VCaP (cell line): Measurements from ENCODE around the gene SAMD13.

Experiments used
- H3K27ac ChIP-seq: fragments of 450-650 bp; 2 replicates; pipeline ENCODE4 v1.5.1; 2017
- TF ChIP-seq, protein P1 (sequence below): fragments of 450-650 bp; conservative IDR thresholded peaks from 2 replicates; pipeline ENCODE4 v1.5.1; 2017; ENCODE audit warnings: mild to moderate bottlenecking, moderate library complexity

The SAMD13 gene

DNA sequence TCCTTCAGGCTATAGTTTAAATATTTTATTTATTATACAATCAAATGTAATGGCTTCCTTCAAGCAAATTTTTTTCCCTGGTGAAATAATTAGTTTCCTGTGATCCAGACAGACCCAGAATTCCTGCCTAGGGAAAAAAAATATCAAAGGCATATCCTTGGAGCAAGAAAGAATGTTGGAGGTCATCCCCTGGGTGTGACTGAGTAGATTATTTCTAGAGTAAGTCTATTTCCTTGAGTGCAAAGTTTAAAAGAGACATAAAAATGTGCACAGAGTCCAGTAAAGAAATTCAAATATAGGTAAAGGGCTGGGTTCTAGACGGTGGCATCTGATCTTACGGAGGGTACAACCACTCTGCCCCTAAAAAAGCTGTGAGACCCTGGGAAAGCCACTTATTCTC, 32.2 kb upstream of the SAMD13 start:
- TF ChIP-seq, protein P1, sequence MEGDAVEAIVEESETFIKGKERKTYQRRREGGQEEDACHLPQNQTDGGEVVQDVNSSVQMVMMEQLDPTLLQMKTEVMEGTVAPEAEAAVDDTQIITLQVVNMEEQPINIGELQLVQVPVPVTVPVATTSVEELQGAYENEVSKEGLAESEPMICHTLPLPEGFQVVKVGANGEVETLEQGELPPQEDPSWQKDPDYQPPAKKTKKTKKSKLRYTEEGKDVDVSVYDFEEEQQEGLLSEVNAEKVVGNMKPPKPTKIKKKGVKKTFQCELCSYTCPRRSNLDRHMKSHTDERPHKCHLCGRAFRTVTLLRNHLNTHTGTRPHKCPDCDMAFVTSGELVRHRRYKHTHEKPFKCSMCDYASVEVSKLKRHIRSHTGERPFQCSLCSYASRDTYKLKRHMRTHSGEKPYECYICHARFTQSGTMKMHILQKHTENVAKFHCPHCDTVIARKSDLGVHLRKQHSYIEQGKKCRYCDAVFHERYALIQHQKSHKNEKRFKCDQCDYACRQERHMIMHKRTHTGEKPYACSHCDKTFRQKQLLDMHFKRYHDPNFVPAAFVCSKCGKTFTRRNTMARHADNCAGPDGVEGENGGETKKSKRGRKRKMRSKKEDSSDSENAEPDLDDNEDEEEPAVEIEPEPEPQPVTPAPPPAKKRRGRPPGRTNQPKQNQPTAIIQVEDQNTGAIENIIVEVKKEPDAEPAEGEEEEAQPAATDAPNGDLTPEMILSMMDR = no peak
- no peak overlapping the region for H3K27ac ChIP-seq

- H3K27ac ChIP-seq = peak overlapping the region; percentile 87
- TF ChIP-seq, protein P1 = no peak
These were observed 29.9 kb upstream of the SAMD13 start for GRCh38 chr1:84271441-84272151.

DNA sequence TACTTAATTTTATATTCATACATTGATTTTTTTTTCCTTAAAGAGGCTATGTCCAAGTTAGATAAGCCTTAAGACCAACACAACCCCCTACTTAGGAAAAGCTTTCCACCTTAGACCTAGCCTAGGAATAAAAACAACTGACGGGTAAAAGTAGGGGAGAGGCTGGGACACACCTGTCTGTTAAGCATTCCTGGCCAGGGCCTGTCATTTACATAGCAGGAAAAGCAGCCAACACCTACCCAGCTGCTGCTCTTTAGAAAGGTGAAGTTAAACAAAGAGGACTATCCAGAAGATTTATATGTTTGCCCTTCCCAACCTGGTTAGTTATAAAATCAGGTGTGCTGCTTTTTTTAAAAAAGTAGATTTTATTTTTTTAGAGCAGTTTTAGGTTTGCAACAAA, 29.1 kb upstream of the SAMD13 start:
- TF ChIP-seq, protein P1 = no peak
- peak overlapping the region; percentile 87 for H3K27ac ChIP-seq

DNA sequence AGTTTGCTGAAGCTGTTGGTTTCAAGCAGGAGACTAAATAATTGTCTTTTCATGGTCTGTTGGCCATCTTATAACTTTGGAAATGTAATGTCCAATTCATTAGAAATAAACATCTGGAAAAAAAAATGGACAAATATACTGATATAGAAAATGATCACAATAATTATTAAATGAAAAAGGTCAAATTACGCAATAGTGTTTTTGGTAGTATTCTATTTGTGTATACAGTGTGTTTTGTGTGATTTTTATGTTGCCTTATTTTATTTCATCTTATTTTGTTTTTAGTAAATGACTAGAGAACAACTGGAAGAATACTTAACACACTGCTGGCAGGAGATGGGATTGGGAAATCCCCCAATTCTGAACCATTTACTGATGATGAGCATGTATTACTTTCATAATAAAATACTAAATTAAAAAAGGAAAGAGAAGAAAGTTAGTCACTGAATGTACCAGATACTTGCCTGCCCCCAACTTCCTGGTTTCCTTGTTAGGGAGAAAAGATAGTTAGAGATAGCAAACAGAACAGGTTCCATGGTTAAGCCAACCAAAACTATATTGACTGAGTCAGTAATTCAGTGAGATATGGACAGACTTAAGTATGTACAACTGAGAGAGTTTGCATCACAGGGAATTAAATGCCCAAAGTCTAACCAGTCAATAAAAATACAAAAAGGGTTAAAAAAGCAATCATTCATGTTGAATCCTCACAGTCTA, 24.0 kb upstream of the SAMD13 start:
- TF ChIP-seq, protein P1 = no peak

GRCh38 chr1:84278905-84279304, 22.6 kb upstream of the SAMD13 start:
- H3K27ac ChIP-seq = no peak overlapping the region
- TF ChIP-seq, protein P1 = no peak

More for the DNA sequence above, 24.0 kb upstream of the SAMD13 start:
- no peak overlapping the region for H3K27ac ChIP-seq

GRCh38 chr1:84280912-84281311, 20.6 kb upstream of the SAMD13 start:
- TF ChIP-seq, protein P1 = no peak
- H3K27ac ChIP-seq = no peak overlapping the region

DNA sequence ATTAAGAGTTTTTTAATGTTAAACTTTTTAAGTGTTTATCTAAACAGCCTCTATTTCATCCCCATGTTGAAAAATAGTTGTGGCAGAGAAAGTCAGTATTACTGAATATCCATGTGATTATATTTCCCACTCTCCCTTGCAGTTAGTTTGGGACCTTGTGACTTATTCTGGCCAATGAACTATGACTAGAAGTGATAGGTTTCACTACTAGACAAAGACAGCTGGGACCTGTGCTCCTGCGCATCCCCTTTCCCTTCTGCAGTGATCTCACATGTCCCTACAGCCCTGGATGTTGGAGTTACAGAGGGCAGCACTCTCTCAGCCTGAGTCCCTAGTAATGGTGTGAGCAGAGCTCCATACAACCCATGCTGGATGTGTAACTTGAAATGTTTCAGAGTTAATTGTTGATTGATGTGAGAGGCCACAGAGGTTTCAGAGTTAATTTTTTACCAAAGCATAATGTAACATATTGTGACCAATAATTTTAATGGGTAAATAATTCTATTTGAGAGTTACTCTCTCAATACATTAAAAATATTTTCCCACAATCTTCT, 18.7 kb upstream of the SAMD13 start:
- TF ChIP-seq, protein P1 = no peak
- H3K27ac ChIP-seq = no peak overlapping the region
